RPMI7951 (cell line): ENCODE data around the gene DLG4. TPM values are rescaled to one million over a fixed set of nuclear protein-coding genes. Genes with fewer than 3 reads are reported as not detected.
"Not testable (repeated sequence)": the region's sequence is repeated elsewhere in the genome, so short reads cannot be mapped to it uniquely, and the experiment has no call there.

Source experiments
- DNase-seq: peaks from one replicate; pipeline ENCODE4 v3.0.0-alpha.2; 2012; ENCODE audit warnings: low read depth
- total RNA-seq: library from RNA; depleted of rRNA; stranded (reverse); fragments of >200 nt; shearing (Covaris generic); gene quantifications from 2 replicates; pipeline ENCODE4 v1.2.3, GENCODE V29; 2014

Gene DLG4
- total RNA-seq, 1 experiment from 2014 or later, result 6.5 TPM

- no peak for DNase-seq
Observed at GRCh38 chr17:7184091-7184488, 35.5 kb downstream of the DLG4 start.

- DNase-seq, result no peak
Observed at GRCh38 chr17:7183433-7184090, 36.1 kb downstream of the DLG4 start.

- DNase-seq, result not testable (repeated sequence)
Observed at GRCh38 chr17:7182101-7182500, 37.5 kb downstream of the DLG4 start.

- DNase-seq, result no peak
Observed at GRCh38 chr17:7179317-7180254, 40.0 kb downstream of the DLG4 start, which contains the start of gene ASGR1. Gene ASGR1 (minus strand): TSS chr17:7179370. CDS start chr17:7178563, 807 bp downstream.

GRCh38 chr17:7178973-7179316 is 40.7 kb downstream of the DLG4 start:
- no peak for DNase-seq

GRCh38 chr17:7177954-7178477 is 41.6 kb downstream of the DLG4 start:
- DNase-seq, result no peak

GRCh38 chr17:7177191-7177953 is 42.3 kb downstream of the DLG4 start:
- peak; percentile 44 for DNase-seq

GRCh38 chr17:7176841-7177190 is 42.8 kb downstream of the DLG4 start:
- DNase-seq, result no peak

- DNase-seq, result no peak
Observed at GRCh38 chr17:7176107-7176840, 43.4 kb downstream of the DLG4 start.

GRCh38 chr17:7175330-7175733 is 44.3 kb downstream of the DLG4 start:
- no peak for DNase-seq

GRCh38 chr17:7174603-7175326 is 44.9 kb downstream of the DLG4 start:
- DNase-seq, result no peak

- peak; percentile 18 for DNase-seq
Observed at GRCh38 chr17:7173687-7174602, 45.7 kb downstream of the DLG4 start.

GRCh38 chr17:7172522-7173191 is 47.0 kb downstream of the DLG4 start:
- not testable (repeated sequence) for DNase-seq

GRCh38 chr17:7169565-7169908 is 50.1 kb downstream of the DLG4 start:
- not testable (repeated sequence) for DNase-seq

GRCh38 chr17:7168841-7169564 is 50.6 kb downstream of the DLG4 start:
- DNase-seq, result not testable (repeated sequence)

GRCh38 chr17:7167832-7168231 is 51.8 kb downstream of the DLG4 start:
- no peak for DNase-seq

- DNase-seq, result no peak
Observed at GRCh38 chr17:7166873-7167272, 52.8 kb downstream of the DLG4 start.

GRCh38 chr17:7159571-7159970 is 60.1 kb downstream of the DLG4 start:
- not testable (repeated sequence) for DNase-seq
